MCF 10A (cell line): ENCODE measurements around the gene ARFGAP1. TPM values are rescaled to one million over a fixed set of nuclear protein-coding genes. Genes with fewer than 3 reads are reported as not detected.

Source experiments
- BruUV-seq: library from RNA; stranded (reverse); fragments of 400-500 nt; replicated peaks from 2 replicates; lab custom pipeline; 2021; lab: Mats Ljungman, UMichigan
- CTCF ChIA-PET: fragments of 300-600 bp; sonication (Branson Sonifier 250); formaldehyde crosslinking; extraction: SDS; loops from one replicate; lab custom pipeline; 2021; ENCODE audit warnings: antibody characterized with exemption, inconsistent platforms; lab: Yijun Ruan, JAX
- POLR2A ChIA-PET: fragments of 300-600, 350-650 bp; sonication (Branson Sonifier 250); formaldehyde crosslinking; extraction: SDS; loops from one replicate; lab custom pipeline; 2020; ENCODE audit warnings: antibody characterized with exemption, inconsistent platforms; lab: Yijun Ruan, JAX
- DNase-seq: peaks from one replicate; pipeline ENCODE4 v3.0.0-alpha.2; 2018; ENCODE audit not compliant: unreplicated experiment
- H3K27ac Mint-ChIP-seq: one replicate; pipeline ENCODE4 v1.8.0; 2022; ENCODE audit warnings: mild to moderate bottlenecking, low read depth, mixed read lengths; ENCODE audit not compliant: unreplicated experiment
- H3K27me3 Mint-ChIP-seq: one replicate; pipeline ENCODE4 v1.8.0; 2022; ENCODE audit warnings: mixed read lengths; ENCODE audit not compliant: insufficient read depth, unreplicated experiment
- H3K36me3 Mint-ChIP-seq: one replicate; pipeline ENCODE4 v1.8.0; 2022; ENCODE audit warnings: mild to moderate bottlenecking, moderate library complexity, mixed read lengths; ENCODE audit not compliant: insufficient read depth, unreplicated experiment
- H3K4me1 Mint-ChIP-seq: one replicate; pipeline ENCODE4 v1.8.0; 2022; ENCODE audit warnings: mixed read lengths; ENCODE audit not compliant: insufficient read depth, unreplicated experiment
- H3K4me3 Mint-ChIP-seq: one replicate; pipeline ENCODE4 v1.8.0; 2022; ENCODE audit warnings: mild to moderate bottlenecking, moderate library complexity, mixed read lengths; ENCODE audit not compliant: unreplicated experiment
- H3K9me3 Mint-ChIP-seq: one replicate; pipeline ENCODE4 v1.8.0; 2022; ENCODE audit warnings: mixed read lengths; ENCODE audit not compliant: unreplicated experiment
- intact Hi-C: fragments of 100-400 bp; cut with micrococcal nuclease; formaldehyde crosslinking; loops from 2 replicates; pipeline ENCODE4 v1.14.1; 2022
- total RNA-seq: library from RNA; stranded (reverse); gene quantifications from 2 replicates; pipeline ENCODE4 v1.2.3, GENCODE V29; 2022
- TF ChIP-seq, protein P1 (sequence below): fragments of 200-600 bp; IDR thresholded peaks from one replicate; pipeline ENCODE4 v1.8.0; 2022; ENCODE audit warnings: antibody characterized with exemption, mild to moderate bottlenecking; ENCODE audit not compliant: unreplicated experiment

The ARFGAP1 gene
- total RNA-seq, 1 experiment from 2014 or later = 93.6 TPM

DNA sequence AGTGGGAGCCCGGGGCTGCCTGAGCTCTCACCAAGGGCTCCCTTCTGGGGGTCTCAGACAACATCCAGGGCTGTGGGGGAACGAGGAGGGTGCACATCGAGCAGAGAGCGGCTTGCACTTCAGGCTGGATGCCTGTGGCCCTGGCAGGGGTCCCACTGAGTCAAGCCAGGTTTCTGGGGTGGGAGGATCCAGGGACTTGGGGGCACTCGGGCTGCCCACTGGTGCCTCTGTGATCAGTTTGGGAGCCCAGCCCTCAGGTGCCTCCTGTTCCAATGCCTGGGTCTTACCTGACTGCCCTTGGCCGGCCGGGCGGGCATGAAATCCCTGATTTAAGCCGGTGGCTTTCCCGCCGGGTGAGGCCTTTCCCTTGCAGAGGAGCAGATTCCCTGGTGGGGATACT is 20.8 kb downstream of the ARFGAP1 start:
- no peak for DNase-seq
- no TSS peak for BruUV-seq
- no peak overlapping the region for H3K4me3 Mint-ChIP-seq
- H3K27ac Mint-ChIP-seq = no peak overlapping the region
- H3K27me3 Mint-ChIP-seq = peaks cover 19% of the 10 kb centered on the region
- peaks cover 21% of the 10 kb centered on the region for H3K36me3 Mint-ChIP-seq
- ChIA-PET CTCF (no interaction called here), POLR2A (no interaction called here)
- no peaks in the 10 kb centered on the region for H3K4me1 Mint-ChIP-seq
- TF ChIP-seq, protein P1, sequence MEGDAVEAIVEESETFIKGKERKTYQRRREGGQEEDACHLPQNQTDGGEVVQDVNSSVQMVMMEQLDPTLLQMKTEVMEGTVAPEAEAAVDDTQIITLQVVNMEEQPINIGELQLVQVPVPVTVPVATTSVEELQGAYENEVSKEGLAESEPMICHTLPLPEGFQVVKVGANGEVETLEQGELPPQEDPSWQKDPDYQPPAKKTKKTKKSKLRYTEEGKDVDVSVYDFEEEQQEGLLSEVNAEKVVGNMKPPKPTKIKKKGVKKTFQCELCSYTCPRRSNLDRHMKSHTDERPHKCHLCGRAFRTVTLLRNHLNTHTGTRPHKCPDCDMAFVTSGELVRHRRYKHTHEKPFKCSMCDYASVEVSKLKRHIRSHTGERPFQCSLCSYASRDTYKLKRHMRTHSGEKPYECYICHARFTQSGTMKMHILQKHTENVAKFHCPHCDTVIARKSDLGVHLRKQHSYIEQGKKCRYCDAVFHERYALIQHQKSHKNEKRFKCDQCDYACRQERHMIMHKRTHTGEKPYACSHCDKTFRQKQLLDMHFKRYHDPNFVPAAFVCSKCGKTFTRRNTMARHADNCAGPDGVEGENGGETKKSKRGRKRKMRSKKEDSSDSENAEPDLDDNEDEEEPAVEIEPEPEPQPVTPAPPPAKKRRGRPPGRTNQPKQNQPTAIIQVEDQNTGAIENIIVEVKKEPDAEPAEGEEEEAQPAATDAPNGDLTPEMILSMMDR = no peak
- no peaks in the 10 kb centered on the region for H3K9me3 Mint-ChIP-seq
- intact Hi-C loops = no loop called here

DNA sequence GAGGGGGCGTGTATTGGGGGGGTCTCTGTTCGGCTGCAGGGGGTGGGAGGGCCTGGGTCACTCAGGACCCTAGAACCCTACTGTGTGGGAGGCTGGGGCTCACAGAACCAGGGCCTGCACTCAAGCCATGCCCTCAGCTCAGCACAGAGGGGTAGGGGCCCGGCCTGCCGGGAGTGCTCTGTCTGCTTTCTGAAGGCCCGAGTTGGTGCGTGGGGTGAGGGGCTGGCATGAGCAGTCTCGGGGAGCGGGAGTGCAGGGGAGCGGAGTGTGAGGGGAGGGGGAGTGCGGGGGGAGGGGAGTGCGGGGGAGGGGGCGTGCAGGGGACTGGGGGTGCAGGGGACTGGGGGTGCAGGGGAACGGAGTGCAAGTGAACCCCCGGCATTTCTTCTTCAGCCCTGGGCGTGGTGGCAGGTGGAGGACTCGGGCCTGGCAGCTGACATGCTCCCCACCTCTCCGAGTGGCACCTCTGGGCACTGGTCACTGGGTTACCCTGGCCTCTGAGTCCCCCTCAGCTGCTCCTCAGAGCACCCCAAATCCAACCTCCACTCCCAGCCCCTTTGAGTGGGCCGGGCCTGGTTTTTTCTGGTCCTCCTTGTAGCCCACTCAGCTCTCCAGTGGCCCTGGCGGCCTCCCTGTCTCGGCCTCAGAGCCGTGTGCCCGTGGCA is 21.4 kb downstream of the ARFGAP1 start:
- TF ChIP-seq, protein P1 = no peak
- intact Hi-C loops = no loop called here
- BruUV-seq = no TSS peak
- POLR2A ChIA-PET = interaction anchor here (0.5 to 1.1 kb wide), 2 partner anchors 21 to 85 kb away, joined by 3 to 5 read pairs; partner anchors contain the start of gene ARFGAP1
- peaks cover 16% of the 10 kb centered on the region for H3K36me3 Mint-ChIP-seq
- H3K9me3 Mint-ChIP-seq = no peaks in the 10 kb centered on the region
- no peak overlapping the region for H3K4me3 Mint-ChIP-seq
- peaks cover 24% of the 10 kb centered on the region for H3K27me3 Mint-ChIP-seq
- CTCF ChIA-PET = interaction anchor here (0.9 to 2.0 kb wide), 4 partner anchors 9 to 87 kb away, joined by 3 to 9 read pairs (median 3); no protein-coding TSS in a partner anchor
- no peaks in the 10 kb centered on the region for H3K4me1 Mint-ChIP-seq
- H3K27ac Mint-ChIP-seq = no peak overlapping the region
- no peak for DNase-seq

DNA sequence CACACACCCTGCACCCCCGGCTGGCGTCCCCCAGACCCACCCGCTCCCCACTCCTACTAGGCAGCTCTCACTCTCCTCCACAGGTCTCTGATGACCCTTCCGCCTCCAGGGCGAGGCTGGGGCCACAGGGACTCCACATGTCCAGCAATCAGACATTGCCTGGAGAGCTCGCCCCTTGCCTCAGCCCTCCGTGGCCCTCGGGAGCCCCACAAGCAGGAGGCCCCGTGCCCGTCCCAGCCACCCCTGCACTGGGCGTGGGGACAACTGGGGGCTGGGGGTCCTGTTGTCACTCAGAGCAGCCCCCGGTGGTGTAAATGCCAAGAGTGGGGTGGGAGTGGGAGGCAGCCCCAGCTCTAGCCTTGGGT is 21.9 kb downstream of the ARFGAP1 start:
- Mint-ChIP-seq H3K27me3 (peaks cover 29% of the 10 kb centered on the region), H3K4me3 (no peak overlapping the region), H3K9me3 (no peaks in the 10 kb centered on the region), H3K27ac (no peak overlapping the region), H3K36me3 (peaks cover 10% of the 10 kb centered on the region), H3K4me1 (no peaks in the 10 kb centered on the region)
- ChIA-PET POLR2A (interaction anchor here (0.5 to 1.1 kb wide), 3 partner anchors 22 to 342 kb away, joined by 3 to 5 read pairs (median 3); partner anchors contain the start of genes ARFGAP1 and SLC17A9), CTCF (interaction anchor here (0.9 to 2.0 kb wide), 5 partner anchors 10 to 238 kb away, joined by 3 to 9 read pairs (median 3); no protein-coding TSS in a partner anchor)
- no TSS peak for BruUV-seq
- TF ChIP-seq, protein P1 = no peak
- no peak for DNase-seq
- intact Hi-C loops = no loop called here

DNA sequence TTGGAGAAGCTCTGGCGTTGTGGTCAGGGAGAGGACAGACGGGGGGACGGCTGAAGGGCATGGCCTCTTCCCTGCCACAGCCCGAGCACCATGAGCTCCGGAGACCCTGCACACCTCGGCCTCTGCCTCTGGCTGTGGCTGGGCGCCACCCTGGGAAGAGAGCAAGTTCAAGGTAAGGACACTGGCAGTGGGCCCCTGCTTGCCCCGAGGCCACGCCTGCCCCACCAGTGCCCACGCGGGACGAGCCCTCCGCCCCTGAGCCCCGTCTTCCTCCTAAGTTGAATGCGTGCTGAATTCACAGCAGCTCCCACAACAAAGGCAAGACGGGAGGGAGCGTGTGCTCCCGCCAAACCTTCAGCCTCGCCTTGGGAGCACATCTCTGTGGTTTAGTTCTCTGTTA is 22.4 kb downstream of the ARFGAP1 start:
- TF ChIP-seq, protein P1 = no peak
- peaks cover 29% of the 10 kb centered on the region for H3K27me3 Mint-ChIP-seq
- CTCF ChIA-PET = interaction anchor here (0.5 to 2.0 kb wide), 5 partner anchors 10 to 325 kb away, joined by 3 to 9 read pairs (median 3); no protein-coding TSS in a partner anchor
- H3K4me1 Mint-ChIP-seq = no peaks in the 10 kb centered on the region
- H3K36me3 Mint-ChIP-seq = peaks cover 5% of the 10 kb centered on the region
- no peak for DNase-seq
- H3K4me3 Mint-ChIP-seq = no peak overlapping the region
- intact Hi-C loops = no loop called here
- BruUV-seq = no TSS peak
- POLR2A ChIA-PET = interaction anchor here (0.5 to 1.1 kb wide), 3 partner anchors 22 to 343 kb away, joined by 3 to 5 read pairs (median 3); partner anchors contain the start of genes ARFGAP1 and SLC17A9
- H3K27ac Mint-ChIP-seq = no peak overlapping the region
- no peaks in the 10 kb centered on the region for H3K9me3 Mint-ChIP-seq
